ENCODE results near the gene WDR33.

WDR33 gene

DNA sequence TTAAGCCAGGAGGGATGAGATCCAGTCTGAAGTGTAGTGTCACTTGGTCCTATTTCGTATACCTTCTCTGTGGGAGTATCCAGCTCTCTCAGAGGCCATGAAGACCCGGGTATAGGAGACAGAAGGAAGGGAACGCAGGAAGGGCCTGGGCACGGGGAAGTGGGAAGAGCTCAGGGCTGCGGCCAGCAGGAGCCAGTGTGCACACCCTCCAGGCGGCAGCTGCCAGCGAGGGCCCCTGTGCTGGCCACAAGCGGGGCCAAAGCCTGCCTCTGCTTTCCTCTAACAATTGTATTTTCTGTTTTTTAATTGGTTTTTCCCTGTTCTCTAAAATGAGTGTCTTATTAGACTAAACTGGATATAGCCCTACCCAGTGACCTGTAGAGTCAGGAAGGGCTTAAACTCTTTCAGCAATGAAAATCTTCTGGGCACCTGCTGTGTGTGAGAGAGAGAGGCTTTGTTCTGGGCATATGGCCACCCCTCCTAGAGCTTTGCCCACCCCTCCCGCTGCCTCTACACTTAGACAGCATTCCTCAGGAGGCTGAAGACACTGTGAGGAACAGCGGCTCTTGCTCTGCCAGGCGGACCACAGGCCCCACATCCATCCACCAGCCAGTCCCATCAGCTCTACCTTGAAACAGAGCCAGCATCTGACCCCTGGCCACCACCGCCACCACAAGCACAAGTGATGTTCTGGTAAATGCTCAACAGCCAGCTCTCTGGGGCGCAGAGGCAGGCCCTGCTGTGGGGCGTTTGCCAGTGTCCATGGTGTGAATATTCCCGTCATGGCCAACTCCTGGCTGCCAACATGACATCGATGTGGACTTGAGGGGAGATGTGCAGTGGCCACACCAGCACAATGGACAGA lies 155.5 kb downstream of the WDR33 start:
- Histone ChIP-seq H3K9ac (ENCODE audit: low read length) (no peak overlapping the region), H3K4me3 (ENCODE audit: low read length) (no peak overlapping the region), H3K27me3 (replicated peaks; ENCODE audit: control insufficient read depth, insufficient read depth, low read length) (no peaks in the 10 kb centered on the region), H3K36me3 (ENCODE audit: control insufficient read depth, insufficient read depth, low read length, severe bottlenecking) (peaks cover 4% of the 10 kb centered on the region), H3K9me3 (ENCODE audit: control insufficient read depth, low read length) (no peaks in the 10 kb centered on the region), H3K4me1 (ENCODE audit: control insufficient read depth, insufficient read depth, low read length) (peaks cover 5% of the 10 kb centered on the region)
- DNase-seq (ENCODE audit: low read depth) = no peak

DNA sequence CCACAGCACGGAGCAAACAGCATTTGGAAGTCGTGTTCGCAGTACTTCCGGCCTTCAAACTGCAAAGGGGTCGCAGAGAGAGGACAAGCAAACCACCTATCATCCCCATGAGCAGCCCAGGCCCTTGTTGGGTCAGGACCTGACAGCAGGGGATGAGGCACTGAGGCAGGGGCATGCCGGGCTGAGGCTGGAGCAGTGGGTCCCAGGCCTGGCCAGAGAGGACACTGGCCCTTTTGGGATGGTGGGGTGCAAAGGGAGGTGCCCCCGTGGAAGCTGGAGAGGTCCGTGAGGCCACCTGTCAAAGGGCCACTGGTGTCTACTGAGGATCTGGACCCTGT lies 156.2 kb downstream of the WDR33 start:
- Histone ChIP-seq H3K9ac (ENCODE audit: low read length) (no peak overlapping the region), H3K36me3 (ENCODE audit: control insufficient read depth, insufficient read depth, low read length, severe bottlenecking) (peaks cover 4% of the 10 kb centered on the region), H3K27me3 (replicated peaks; ENCODE audit: control insufficient read depth, insufficient read depth, low read length) (no peaks in the 10 kb centered on the region), H3K4me1 (ENCODE audit: control insufficient read depth, insufficient read depth, low read length) (peaks cover 3% of the 10 kb centered on the region), H3K9me3 (ENCODE audit: control insufficient read depth, low read length) (no peaks in the 10 kb centered on the region), H3K4me3 (ENCODE audit: low read length) (no peak overlapping the region)
- DNase-seq (ENCODE audit: low read depth) = no peak

DNA sequence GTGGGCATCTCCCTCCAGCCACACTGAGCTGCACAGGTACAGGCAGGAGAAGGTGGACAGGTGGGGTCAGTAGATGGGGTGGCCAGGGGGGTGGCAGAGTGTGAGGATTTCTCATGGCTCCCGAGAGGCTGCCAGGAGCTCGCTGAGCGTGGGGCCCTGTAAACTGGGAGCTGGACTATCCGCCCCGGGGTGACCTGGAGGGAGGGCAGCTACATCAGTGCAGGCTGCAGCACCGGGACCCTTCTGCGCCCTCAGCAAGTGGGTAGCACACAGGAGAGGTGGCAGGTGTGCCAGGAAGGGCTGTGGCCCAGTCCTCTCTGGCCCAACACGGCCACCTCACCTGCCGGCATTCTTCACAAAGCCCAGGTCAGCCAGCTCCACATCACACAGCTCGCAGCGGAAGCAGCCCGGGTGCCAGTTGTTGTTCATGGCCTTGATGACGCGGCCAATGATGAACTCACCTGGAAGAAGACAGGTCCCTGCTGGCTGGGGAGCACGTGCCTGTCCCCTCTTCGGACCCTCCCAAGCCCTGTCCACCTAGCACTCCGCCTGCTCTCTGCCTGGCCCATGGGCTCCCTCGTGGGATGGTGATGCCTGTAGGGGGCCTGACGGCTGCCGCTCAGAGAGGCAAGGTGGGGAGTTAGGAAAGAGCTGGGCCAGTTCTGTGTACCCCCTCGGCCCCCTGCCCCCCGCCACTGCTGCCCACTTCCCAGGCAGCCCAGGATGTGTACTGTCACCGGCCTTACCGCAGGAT lies 156.7 kb downstream of the WDR33 start:
- Histone ChIP-seq H3K36me3 (ENCODE audit: control insufficient read depth, insufficient read depth, low read length, severe bottlenecking) (peaks cover 4% of the 10 kb centered on the region), H3K9me3 (ENCODE audit: control insufficient read depth, low read length) (no peaks in the 10 kb centered on the region), H3K4me1 (ENCODE audit: control insufficient read depth, insufficient read depth, low read length) (peaks cover 7% of the 10 kb centered on the region), H3K4me3 (ENCODE audit: low read length) (no peak overlapping the region), H3K27me3 (replicated peaks; ENCODE audit: control insufficient read depth, insufficient read depth, low read length) (no peaks in the 10 kb centered on the region), H3K9ac (ENCODE audit: low read length) (no peak overlapping the region)
- DNase-seq (ENCODE audit: low read depth) = no peak

DNA sequence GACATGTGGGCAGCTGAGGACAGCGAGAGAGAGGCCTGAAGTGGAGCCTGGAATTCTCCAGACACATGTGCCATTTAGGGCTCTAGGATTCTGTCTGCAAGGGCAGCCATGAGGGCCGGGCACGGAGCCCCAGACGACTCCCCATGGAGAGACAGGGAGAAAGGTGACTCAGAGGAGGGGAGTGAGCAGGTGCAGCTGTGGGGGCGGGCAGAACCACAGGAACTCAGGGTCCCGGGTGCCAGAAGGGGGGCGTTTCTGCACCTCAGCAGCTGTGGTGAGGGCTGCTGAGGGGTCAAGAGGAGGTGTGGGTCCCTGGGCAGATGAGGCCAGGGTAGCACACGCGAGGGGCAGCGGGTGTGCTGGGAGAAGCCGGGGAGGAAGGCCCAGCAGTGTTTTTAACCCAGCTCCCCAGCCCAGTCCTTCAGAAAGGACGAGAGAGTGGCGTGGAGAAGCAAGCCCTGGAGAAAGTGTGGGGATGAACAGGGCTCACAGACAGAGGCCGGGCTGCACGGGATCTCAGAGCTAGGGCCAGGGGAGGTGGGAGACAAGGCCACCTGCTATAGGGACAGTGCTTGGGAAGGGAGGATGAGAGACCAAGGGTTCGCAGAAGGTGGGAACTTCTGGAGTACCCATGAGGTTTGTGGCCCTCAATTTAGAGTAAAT lies 157.4 kb downstream of the WDR33 start:
- no peak for DNase-seq (ENCODE audit: low read depth)
- peaks cover 6% of the 10 kb centered on the region for H3K4me1 ChIP-seq (ENCODE audit: control insufficient read depth, insufficient read depth, low read length)
- peaks cover 4% of the 10 kb centered on the region for H3K36me3 ChIP-seq (ENCODE audit: control insufficient read depth, insufficient read depth, low read length, severe bottlenecking)
- H3K4me3 ChIP-seq (ENCODE audit: low read length) = no peak overlapping the region
- no peaks in the 10 kb centered on the region for H3K9me3 ChIP-seq (ENCODE audit: control insufficient read depth, low read length)
- no peak overlapping the region for H3K9ac ChIP-seq (ENCODE audit: low read length)
- no peaks in the 10 kb centered on the region for H3K27me3 ChIP-seq (replicated peaks; ENCODE audit: control insufficient read depth, insufficient read depth, low read length)

DNA sequence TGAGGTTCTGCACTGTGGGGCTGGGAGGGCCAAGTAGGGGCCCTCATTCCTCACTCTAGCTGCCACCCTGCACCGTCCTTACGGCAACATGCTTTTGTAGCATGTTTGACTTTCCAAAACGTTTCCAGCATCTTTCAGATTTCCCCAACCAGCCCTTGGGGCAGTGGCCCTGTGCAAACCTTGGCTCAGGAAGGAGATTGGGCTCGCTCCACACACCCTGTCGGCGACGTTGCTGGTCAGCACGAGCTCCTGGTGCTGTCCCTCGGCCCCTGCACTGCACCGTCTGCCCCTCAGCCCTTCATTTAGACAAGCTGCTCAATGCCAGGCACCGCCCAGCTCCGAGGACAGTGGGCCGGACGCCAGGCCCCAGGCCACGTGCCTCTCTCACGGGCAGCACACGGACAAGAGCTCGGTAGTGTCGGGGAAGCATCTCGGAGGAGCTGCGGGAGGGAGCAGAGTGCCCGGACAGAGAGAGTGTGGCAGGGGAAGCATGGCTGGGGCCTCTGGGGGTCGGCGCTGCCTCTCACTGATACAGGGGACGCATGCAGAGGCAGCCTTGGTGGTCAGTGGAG lies 158.1 kb downstream of the WDR33 start:
- no peak for DNase-seq (ENCODE audit: low read depth)
- H3K36me3 ChIP-seq (ENCODE audit: control insufficient read depth, insufficient read depth, low read length, severe bottlenecking) = peaks cover 4% of the 10 kb centered on the region
- H3K9me3 ChIP-seq (ENCODE audit: control insufficient read depth, low read length) = no peaks in the 10 kb centered on the region
- no peak overlapping the region for H3K4me3 ChIP-seq (ENCODE audit: low read length)
- no peaks in the 10 kb centered on the region for H3K27me3 ChIP-seq (replicated peaks; ENCODE audit: control insufficient read depth, insufficient read depth, low read length)
- H3K4me1 ChIP-seq (ENCODE audit: control insufficient read depth, insufficient read depth, low read length) = peaks cover 6% of the 10 kb centered on the region
- H3K9ac ChIP-seq (ENCODE audit: low read length) = no peak overlapping the region

DNA sequence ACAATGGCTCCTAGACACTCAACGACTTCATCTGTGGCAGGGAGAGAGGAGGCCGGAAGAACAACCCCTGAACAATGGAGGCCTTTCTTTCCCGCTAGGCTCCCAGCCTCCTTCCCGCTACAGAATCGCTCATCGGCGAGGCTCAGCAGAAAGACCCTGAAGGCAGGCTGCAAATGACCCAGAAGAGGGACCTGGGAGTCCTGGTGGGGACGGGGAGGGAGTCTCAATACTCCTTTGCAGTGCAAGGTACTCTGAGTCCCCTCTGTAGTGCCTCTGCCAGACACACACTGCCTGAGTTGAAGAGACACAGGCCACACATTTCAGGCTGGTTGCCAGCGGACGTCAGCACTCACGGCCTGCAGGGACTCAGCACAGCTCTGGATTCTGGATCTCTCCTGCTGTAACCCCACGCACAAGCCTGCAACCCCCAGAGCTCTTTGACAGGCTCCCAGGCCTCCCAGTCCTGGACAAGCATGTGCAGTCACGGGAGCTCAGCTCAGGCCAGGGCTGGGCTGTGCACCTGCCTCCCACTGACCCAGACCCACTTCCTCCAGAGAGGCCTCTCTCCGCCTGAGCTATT lies 158.9 kb downstream of the WDR33 start:
- Histone ChIP-seq H3K36me3 (ENCODE audit: control insufficient read depth, insufficient read depth, low read length, severe bottlenecking) (peaks cover 4% of the 10 kb centered on the region), H3K27me3 (replicated peaks; ENCODE audit: control insufficient read depth, insufficient read depth, low read length) (no peaks in the 10 kb centered on the region)
- DNase-seq (ENCODE audit: low read depth) = no peak

DNA sequence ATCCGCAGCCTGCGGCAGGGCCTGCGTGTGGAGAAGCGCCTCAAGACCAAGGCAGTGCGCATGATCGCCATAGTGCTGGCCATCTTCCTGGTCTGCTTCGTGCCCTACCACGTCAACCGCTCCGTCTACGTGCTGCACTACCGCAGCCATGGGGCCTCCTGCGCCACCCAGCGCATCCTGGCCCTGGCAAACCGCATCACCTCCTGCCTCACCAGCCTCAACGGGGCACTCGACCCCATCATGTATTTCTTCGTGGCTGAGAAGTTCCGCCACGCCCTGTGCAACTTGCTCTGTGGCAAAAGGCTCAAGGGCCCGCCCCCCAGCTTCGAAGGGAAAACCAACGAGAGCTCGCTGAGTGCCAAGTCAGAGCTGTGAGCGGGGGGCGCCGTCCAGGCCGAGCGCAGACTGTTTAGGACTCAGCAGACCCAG lies 159.6 kb downstream of the WDR33 start:
- Histone ChIP-seq H3K9ac (ENCODE audit: low read length) (no peak overlapping the region), H3K36me3 (ENCODE audit: control insufficient read depth, insufficient read depth, low read length, severe bottlenecking) (peaks cover 4% of the 10 kb centered on the region), H3K9me3 (ENCODE audit: control insufficient read depth, low read length) (no peaks in the 10 kb centered on the region), H3K27me3 (replicated peaks; ENCODE audit: control insufficient read depth, insufficient read depth, low read length) (no peaks in the 10 kb centered on the region), H3K4me1 (ENCODE audit: control insufficient read depth, insufficient read depth, low read length) (peaks cover 14% of the 10 kb centered on the region), H3K4me3 (ENCODE audit: low read length) (no peak overlapping the region)
- no peak for DNase-seq (ENCODE audit: low read depth)

More for the DNA sequence above, 158.9 kb downstream of the WDR33 start:
- Histone ChIP-seq H3K4me3 (ENCODE audit: low read length) (no peak overlapping the region), H3K4me1 (ENCODE audit: control insufficient read depth, insufficient read depth, low read length) (peaks cover 9% of the 10 kb centered on the region), H3K9ac (ENCODE audit: low read length) (no peak overlapping the region), H3K9me3 (ENCODE audit: control insufficient read depth, low read length) (no peaks in the 10 kb centered on the region)
